CD8-positive, alpha-beta memory T cell (primary cell): ENCODE data around the gene WTIP. TPM values are rescaled to one million over a fixed set of nuclear protein-coding genes. Genes with fewer than 3 reads are reported as not detected.

Experiments used
- CTCF ChIA-PET: fragments of 350-600 bp; sonication (Branson Sonifier 250); formaldehyde crosslinking; loops from one replicate; lab custom pipeline; 2021; ENCODE audit warnings: antibody characterized with exemption; lab: Charles Lee
- POLR2A ChIA-PET: fragments of 350-600 bp; sonication (Branson Sonifier 250); formaldehyde crosslinking; loops from one replicate; lab custom pipeline; 2021; ENCODE audit warnings: antibody characterized with exemption; lab: Charles Lee
- DNase-seq, 5 donors: peaks; one replicate each; pipeline versions ENCODE4 v3.0.0 to v3.0.0-alpha.2; 2020 to 2022; ENCODE audit warnings: mixed read lengths in 1 of 5
- H3K27ac ChIP-seq: one replicate; pipeline ENCODE4 v1.7.0; 2013; ENCODE audit warnings: low read depth, mild to moderate bottlenecking, low read length, moderate library complexity
- H3K27me3 ChIP-seq: 2 replicates; pipeline ENCODE4 v1.7.0; 2013; ENCODE audit warnings: low read length, mild to moderate bottlenecking; ENCODE audit not compliant: insufficient read depth, poor library complexity, severe bottlenecking
- H3K36me3 ChIP-seq: 2 replicates; pipeline ENCODE4 v1.7.0; 2013; ENCODE audit warnings: mild to moderate bottlenecking, low read length, moderate library complexity; ENCODE audit not compliant: insufficient read depth
- H3K4me1 ChIP-seq: 2 replicates; pipeline ENCODE4 v1.7.0; 2013; ENCODE audit warnings: mild to moderate bottlenecking, low read length, moderate library complexity; ENCODE audit not compliant: insufficient read depth
- H3K4me3 ChIP-seq: 2 replicates; pipeline ENCODE4 v1.7.0; 2013; ENCODE audit warnings: mild to moderate bottlenecking, low read length
- H3K9me3 ChIP-seq: 2 replicates; pipeline ENCODE4 v1.7.0; 2013; ENCODE audit warnings: mild to moderate bottlenecking, low read length
- H3K27ac Mint-ChIP-seq, 8 donors: one replicate each; pipeline ENCODE4 v1.8.0; 2020 to 2021; ENCODE audit warnings: mixed read lengths in 8 of 8, mild to moderate bottlenecking in 6 of 8, inconsistent platforms in 3 of 8, moderate library complexity in 3 of 8
- H3K27me3 Mint-ChIP-seq, 2 donors: one replicate each; pipeline ENCODE4 v1.8.0; 2020 to 2021; ENCODE audit warnings: mixed read lengths in 2 of 2, mild to moderate bottlenecking in 1 of 2, moderate library complexity in 1 of 2
- H3K36me3 Mint-ChIP-seq, 3 donors: one replicate each; pipeline ENCODE4 v1.8.0; 2020 to 2021; ENCODE audit warnings: mixed read lengths in 3 of 3, inconsistent platforms in 1 of 3, mild to moderate bottlenecking in 1 of 3
- H3K4me1 Mint-ChIP-seq, 3 donors: one replicate each; pipeline ENCODE4 v1.8.0; 2020 to 2021; ENCODE audit warnings: mixed read lengths in 3 of 3, inconsistent platforms in 1 of 3, mild to moderate bottlenecking in 1 of 3
- H3K4me3 Mint-ChIP-seq, 7 donors: one replicate each; pipeline ENCODE4 v1.8.0; 2020 to 2021; ENCODE audit warnings: mixed read lengths in 7 of 7, mild to moderate bottlenecking in 6 of 7, moderate library complexity in 4 of 7, inconsistent platforms in 2 of 7
- H3K9me3 Mint-ChIP-seq, 5 donors: one replicate each; pipeline ENCODE4 v1.8.0; 2020 to 2022; ENCODE audit warnings: mixed read lengths in 5 of 5, mild to moderate bottlenecking in 3 of 5, moderate library complexity in 2 of 5, inconsistent platforms in 1 of 5
- polyA plus RNA-seq: library from polyadenylated mRNA; unstranded; fragments of 300-500 nt; fragmentation: Illumina TruSeq; gene quantifications from one replicate; pipeline ENCODE4 v1.2.3, GENCODE V29; 2021
- total RNA-seq, 2 experiments: library from RNA; stranded (reverse); gene quantifications; one replicate each; pipeline ENCODE4 v1.2.3, GENCODE V29; 2021

WTIP gene
- total and polyA plus RNA-seq, 3 experiments from 2014 or later, result 0.16 to 0.83 TPM; not detected in 1

DNA sequence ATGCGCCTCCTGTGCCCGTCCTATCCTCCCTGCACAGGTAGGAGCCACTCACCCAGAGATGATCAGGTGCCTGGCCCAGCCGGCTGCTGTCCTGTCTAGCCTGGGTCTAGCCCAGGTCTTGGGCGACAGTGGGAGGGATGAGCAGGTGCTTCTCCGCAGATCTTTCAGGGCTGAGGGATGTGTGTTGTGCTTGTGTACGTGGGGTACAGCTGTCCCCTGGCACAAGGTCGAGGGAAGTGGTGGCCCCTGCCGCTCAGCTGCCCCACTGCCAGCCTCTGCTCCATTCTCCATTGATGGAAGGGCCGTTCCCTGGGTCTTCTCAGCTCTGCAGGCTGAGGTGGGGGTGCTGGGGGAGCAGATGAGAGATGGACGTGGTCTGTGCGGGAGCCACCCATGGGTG, 13.0 kb downstream of the WTIP start:
- Mint-ChIP-seq H3K4me3 (no peak overlapping the region), H3K4me1 (peaks cover 0 to under 1% (median 0%) of the 10 kb centered on the region in 3 donors), H3K27ac (no peak overlapping the region), H3K9me3 (no peaks in the 10 kb centered on the region), H3K36me3 (peaks cover 0 to 2% (median 0%) of the 10 kb centered on the region in 3 donors), H3K27me3 (peaks cover 9 to 10% of the 10 kb centered on the region in 2 donors)
- H3K27ac ChIP-seq, result no peak overlapping the region
- no peaks in the 10 kb centered on the region for H3K9me3 ChIP-seq
- no peaks in the 10 kb centered on the region for H3K36me3 ChIP-seq
- H3K4me3 ChIP-seq, result no peak overlapping the region
- no peaks in the 10 kb centered on the region for H3K27me3 ChIP-seq
- DNase-seq, result no peak
- ChIA-PET POLR2A (no interaction called here), CTCF (no interaction called here)
- H3K4me1 ChIP-seq, result no peaks in the 10 kb centered on the region

DNA sequence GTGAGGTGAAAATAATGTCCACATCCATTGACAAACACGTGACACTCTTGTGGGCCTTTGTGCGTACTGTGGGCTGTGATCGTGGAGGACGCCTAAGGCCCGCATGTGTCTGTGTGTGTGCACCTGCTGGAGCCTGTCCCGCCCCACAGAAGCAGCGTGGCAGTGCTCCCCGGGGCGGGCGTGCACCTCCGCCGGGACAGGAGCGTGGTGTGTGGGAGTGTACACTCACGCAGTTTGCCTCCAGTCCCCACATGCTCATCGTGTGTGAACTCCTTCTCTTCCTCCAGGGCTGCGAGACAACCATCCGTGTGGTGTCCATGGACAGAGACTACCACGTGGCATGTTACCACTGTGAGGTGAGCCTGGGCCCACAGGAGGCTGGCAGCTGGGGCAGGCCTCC, 13.9 kb downstream of the WTIP start:
- Mint-ChIP-seq H3K36me3 (peaks cover 0 to 2% (median 0%) of the 10 kb centered on the region in 3 donors), H3K27me3 (peaks cover 13 to 15% of the 10 kb centered on the region in 2 donors), H3K27ac (no peak overlapping the region), H3K9me3 (no peaks in the 10 kb centered on the region), H3K4me3 (no peak overlapping the region), H3K4me1 (peaks cover 0 to 7% (median 0%) of the 10 kb centered on the region in 3 donors)
- CTCF ChIA-PET, result no interaction called here
- POLR2A ChIA-PET, result no interaction called here
- H3K27me3 ChIP-seq, result no peaks in the 10 kb centered on the region
- no peaks in the 10 kb centered on the region for H3K4me1 ChIP-seq
- no peak overlapping the region for H3K4me3 ChIP-seq
- no peaks in the 10 kb centered on the region for H3K9me3 ChIP-seq
- no peak overlapping the region for H3K27ac ChIP-seq
- no peak for DNase-seq
- H3K36me3 ChIP-seq, result no peaks in the 10 kb centered on the region

DNA sequence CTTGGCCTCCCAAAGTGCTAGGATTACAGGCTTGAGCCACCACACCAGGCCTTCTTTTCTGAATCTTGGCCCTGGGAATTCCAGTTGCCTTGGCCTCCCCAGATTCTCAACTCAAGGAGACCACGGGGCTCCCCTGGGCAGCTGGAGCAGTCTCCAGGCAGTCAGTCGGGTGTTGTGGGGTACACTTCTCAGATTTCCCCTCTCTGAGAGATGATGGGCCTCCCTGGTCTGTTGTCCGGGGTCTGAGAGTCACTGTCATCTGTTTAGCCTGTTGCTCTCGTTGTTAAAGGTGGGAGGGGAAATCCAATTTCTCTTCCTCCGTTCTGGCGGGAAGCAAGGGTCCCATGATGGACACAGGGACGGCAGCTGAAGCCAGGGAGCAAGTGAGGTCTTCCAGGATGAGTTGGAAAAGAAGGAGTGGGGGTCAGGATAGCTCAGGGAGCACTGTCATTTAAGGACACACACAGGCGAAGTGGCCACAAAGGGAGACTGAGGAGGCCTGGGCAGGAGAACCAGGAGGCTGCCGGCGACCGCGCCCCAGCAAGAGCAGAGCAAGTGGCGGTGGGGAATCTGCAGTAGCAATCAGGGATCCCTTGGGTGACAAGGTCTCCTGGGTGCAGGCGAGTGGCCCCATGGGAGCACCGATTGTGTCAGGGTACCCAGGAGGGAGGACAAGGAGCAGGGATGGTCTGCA, 15.7 kb downstream of the WTIP start:
- ChIA-PET POLR2A (no interaction called here), CTCF (interaction anchor here (0.6 kb wide), 1 partner anchor 1526 kb away, joined by 3 read pairs; no protein-coding TSS in a partner anchor)
- H3K27ac Mint-ChIP-seq, result peak overlapping the region in 1 of 8 donors; percentile 66

DNA sequence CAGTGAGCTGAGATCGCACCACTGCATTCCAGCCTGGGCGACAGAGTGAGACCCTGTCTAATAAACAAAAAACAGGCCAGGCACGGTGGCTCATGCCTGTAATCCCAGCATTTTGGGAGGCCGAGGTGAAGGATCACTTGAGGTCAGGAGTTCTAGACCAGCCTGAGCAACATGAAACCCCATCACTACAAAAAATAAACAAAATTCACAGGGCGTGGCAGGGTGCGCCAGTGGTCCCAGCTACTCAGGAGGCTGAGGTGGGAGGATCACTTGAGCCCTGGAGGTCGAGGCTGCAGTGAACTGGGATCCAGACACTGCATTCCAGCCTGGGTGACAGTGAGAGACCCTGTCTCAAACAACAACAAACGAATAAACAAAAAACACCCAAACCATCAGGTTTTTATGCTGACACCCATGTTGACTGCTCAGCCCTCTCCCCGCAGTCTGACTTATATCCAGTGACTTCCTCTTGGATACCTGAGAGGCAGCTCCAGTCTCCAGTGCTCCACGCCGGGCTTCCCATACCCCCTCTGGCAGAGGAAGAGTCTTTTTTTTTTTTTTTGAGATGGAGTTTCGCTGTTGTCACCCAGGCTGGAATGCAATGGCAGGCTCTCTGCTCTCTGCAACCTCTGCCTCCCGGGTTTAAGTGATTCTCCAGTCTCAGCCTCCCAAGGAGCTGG, 17.7 kb downstream of the WTIP start:
- Mint-ChIP-seq H3K9me3 (no peaks in the 10 kb centered on the region), H3K4me3 (no peak overlapping the region), H3K4me1 (peaks cover 0 to 18% (median 3%) of the 10 kb centered on the region in 3 donors), H3K36me3 (peaks cover 0 to 2% (median 0%) of the 10 kb centered on the region in 3 donors), H3K27me3 (peaks cover 16 to 40% of the 10 kb centered on the region in 2 donors), H3K27ac (no peak overlapping the region)
- DNase-seq, result no peak
- Histone ChIP-seq H3K4me1 (peaks cover 8% of the 10 kb centered on the region), H3K36me3 (no peaks in the 10 kb centered on the region), H3K4me3 (no peak overlapping the region), H3K9me3 (no peaks in the 10 kb centered on the region), H3K27ac (no peak overlapping the region), H3K27me3 (peaks cover 5% of the 10 kb centered on the region)
- POLR2A ChIA-PET, result no interaction called here
- CTCF ChIA-PET, result no interaction called here

More for the DNA sequence above, 15.7 kb downstream of the WTIP start:
- peaks cover 5% of the 10 kb centered on the region for H3K27me3 ChIP-seq
- peaks cover 8% of the 10 kb centered on the region for H3K4me1 ChIP-seq
- DNase-seq, result no peak
- no peaks in the 10 kb centered on the region for H3K9me3 Mint-ChIP-seq
- H3K36me3 Mint-ChIP-seq, result peaks cover 0 to 2% (median 0%) of the 10 kb centered on the region in 3 donors
- H3K27me3 Mint-ChIP-seq, result peaks cover 16 to 27% of the 10 kb centered on the region in 2 donors
- no peaks in the 10 kb centered on the region for H3K36me3 ChIP-seq
- H3K4me3 Mint-ChIP-seq, result no peak overlapping the region
- no peak overlapping the region for H3K4me3 ChIP-seq
- no peak overlapping the region for H3K27ac ChIP-seq
- H3K9me3 ChIP-seq, result no peaks in the 10 kb centered on the region
- H3K4me1 Mint-ChIP-seq, result peaks cover 0 to 18% (median 3%) of the 10 kb centered on the region in 3 donors

DNA sequence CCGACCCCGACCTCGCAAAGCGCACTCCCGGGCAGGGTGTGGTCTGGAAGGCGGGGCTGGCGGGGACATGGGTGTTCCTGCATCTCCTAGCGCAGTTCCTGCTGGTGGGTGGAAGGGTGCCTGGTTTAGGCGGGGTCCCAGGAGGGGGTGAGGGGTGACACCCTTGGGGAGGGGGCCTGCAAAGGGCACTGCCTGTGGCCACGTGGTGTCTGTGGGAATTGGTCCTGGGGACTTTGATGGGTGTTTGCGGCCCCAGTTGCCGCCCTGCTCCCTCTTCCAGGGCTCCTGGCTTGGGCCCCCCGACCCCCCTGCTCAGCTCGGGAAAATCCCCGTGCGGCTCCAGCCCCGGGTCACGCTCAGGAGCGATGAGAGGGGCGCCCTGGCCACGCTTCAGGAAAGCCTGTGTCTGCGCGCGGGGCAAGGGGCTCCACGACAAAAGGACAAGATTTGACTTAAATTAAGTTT, 19.1 kb downstream of the WTIP start:
- peaks cover 0 to 18% (median 3%) of the 10 kb centered on the region in 3 donors for H3K4me1 Mint-ChIP-seq
- POLR2A ChIA-PET, result no interaction called here
- Histone ChIP-seq H3K4me1 (peaks cover 8% of the 10 kb centered on the region), H3K27me3 (peaks cover 5% of the 10 kb centered on the region), H3K4me3 (no peak overlapping the region), H3K36me3 (no peaks in the 10 kb centered on the region), H3K27ac (no peak overlapping the region), H3K9me3 (no peaks in the 10 kb centered on the region)
- H3K9me3 Mint-ChIP-seq, result no peaks in the 10 kb centered on the region
- DNase-seq, result no peak
- CTCF ChIA-PET, result no interaction called here
- peak overlapping the region in 1 of 7 donors; percentile 56 for H3K4me3 Mint-ChIP-seq
- H3K27ac Mint-ChIP-seq, result no peak overlapping the region
- peaks cover 0 to 2% (median 0%) of the 10 kb centered on the region in 3 donors for H3K36me3 Mint-ChIP-seq
- H3K27me3 Mint-ChIP-seq, result peaks cover 16 to 43% of the 10 kb centered on the region in 2 donors

DNA sequence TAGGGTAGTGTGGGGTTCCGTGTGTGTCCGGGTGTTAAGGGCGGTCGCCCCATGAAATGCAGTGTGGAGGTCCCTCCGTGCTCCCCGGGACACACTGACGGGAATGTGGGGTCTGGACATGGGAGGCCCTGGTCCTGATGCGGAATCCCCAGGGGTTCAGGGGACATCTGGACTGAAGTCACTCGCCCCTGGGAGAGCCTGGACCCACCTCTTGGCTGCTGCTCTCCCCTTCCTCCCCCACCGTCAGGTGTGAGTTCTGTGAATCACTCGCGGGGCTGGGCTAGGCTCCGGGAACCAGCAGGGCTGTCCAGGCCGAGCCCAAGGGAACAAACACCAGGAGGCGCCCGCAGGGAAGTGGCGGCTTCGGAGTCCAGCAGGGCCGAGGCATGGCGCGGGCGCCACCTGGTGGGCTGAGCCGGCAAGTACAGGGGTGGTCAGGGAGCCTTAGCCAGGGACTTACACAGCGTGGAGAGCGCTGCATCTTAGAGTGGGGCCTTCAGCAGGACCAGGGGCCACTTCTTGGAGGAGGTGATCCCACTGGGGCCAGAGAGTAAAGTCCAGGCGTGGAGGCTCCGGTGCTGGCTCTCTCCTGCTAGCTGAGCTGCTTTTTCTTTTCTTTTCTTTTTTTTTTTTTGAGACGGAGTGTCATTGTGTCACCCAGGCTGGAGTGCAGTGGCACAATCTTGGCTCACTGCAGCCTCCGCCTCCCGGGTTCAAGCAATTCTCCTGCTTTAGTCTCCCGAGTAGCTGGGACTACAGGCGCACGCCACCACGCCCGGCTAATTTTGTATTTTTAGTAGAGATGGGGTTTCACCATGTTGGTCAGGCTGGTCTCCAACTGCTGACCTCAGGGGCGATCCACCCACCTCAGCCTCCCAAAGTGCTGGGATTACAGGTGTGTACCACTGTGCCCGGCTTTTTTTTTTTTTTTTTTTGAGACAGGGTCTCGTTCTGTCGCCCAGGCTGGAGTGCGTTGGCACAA, 20.1 kb downstream of the WTIP start:
- Histone ChIP-seq H3K9me3 (no peaks in the 10 kb centered on the region), H3K4me1 (peaks cover 8% of the 10 kb centered on the region), H3K36me3 (no peaks in the 10 kb centered on the region), H3K27me3 (peaks cover 5% of the 10 kb centered on the region), H3K4me3 (no peak overlapping the region), H3K27ac (no peak overlapping the region)
- peak overlapping the region in 1 of 8 donors; percentile 47 for H3K27ac Mint-ChIP-seq
- H3K4me3 Mint-ChIP-seq, result peak overlapping the region in 2 of 7 donors; percentile 41 to 59
- ChIA-PET CTCF (interaction anchor here (1.1 to 1.3 kb wide), 2 partner anchors 10 to 211 kb away, joined by 3 to 4 read pairs; no protein-coding TSS in a partner anchor), POLR2A (no interaction called here)
- peaks cover 0 to 18% (median 3%) of the 10 kb centered on the region in 3 donors for H3K4me1 Mint-ChIP-seq
- H3K36me3 Mint-ChIP-seq, result peaks cover 0 to 2% (median 0%) of the 10 kb centered on the region in 3 donors
- H3K27me3 Mint-ChIP-seq, result peaks cover 18 to 48% of the 10 kb centered on the region in 2 donors
- peak; percentile 69 to 85 (median 74) for DNase-seq
- H3K9me3 Mint-ChIP-seq, result no peaks in the 10 kb centered on the region

DNA sequence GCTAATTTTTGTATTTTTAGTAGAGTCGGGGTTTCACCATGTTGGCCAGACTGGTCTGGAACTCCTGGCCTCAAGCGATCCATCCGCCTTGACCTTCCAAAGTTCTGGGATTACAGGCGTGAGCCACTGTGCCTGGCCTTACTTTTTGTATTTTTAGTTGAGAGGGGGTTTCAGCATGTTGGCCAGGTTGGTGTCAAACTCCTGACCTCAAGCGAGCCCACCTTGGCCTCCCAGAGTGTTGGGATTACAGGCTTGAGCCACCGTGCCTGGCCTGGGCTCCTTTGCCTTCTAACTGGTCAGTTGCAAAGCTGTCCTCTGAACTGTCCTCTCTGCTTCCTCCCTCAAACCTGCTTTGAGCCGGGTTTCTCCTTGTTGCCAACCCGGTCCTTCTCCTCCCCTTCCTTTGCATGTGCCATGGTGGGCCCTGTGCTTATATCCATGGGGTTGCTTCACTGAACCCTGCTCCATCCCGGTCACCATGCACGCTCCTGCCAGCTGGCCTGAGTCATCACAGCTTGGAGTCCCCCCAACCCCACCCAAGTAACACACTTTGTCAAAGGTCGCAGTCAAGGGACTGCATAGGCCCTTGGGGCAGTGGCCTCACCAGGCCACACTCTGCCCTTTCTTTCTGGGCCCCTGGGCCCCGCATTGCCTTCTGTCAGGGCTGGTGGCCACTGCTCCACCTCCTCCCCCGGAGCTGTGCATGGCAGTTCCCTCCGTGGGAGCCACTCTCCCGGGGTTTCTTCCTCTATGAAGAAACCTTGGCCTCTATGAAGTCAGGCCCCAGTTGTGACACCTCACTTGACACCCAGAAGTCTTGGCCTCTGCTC, 21.2 kb downstream of the WTIP start:
- no peak overlapping the region for H3K4me3 Mint-ChIP-seq
- no peak overlapping the region for H3K4me3 ChIP-seq
- H3K27ac Mint-ChIP-seq, result no peak overlapping the region
- peaks cover 0 to 2% (median 0%) of the 10 kb centered on the region in 3 donors for H3K36me3 Mint-ChIP-seq
- H3K9me3 ChIP-seq, result no peaks in the 10 kb centered on the region
- H3K4me1 ChIP-seq, result peaks cover 8% of the 10 kb centered on the region
- no peaks in the 10 kb centered on the region for H3K36me3 ChIP-seq
- H3K4me1 Mint-ChIP-seq, result peaks cover 0 to 18% (median 3%) of the 10 kb centered on the region in 3 donors
- H3K9me3 Mint-ChIP-seq, result no peaks in the 10 kb centered on the region
- H3K27me3 Mint-ChIP-seq, result peaks cover 15 to 50% of the 10 kb centered on the region in 2 donors
- H3K27ac ChIP-seq, result no peak overlapping the region
- H3K27me3 ChIP-seq, result peaks cover 5% of the 10 kb centered on the region
- DNase-seq, result no peak
- POLR2A ChIA-PET, result no interaction called here
- CTCF ChIA-PET, result interaction anchor here (1.1 kb wide), 1 partner anchor 9 kb away, joined by 4 read pairs; no protein-coding TSS in a partner anchor
